GM12878 (cell line): ENCODE measurements around the gene GMNN. TPM values are rescaled to one million over a fixed set of nuclear protein-coding genes. Genes with fewer than 3 reads are reported as not detected.

Experiments used
- CHD1 ChIP-seq: IDR thresholded peaks from 2 replicates; pipeline ENCODE4 v1.6.1; 2012; ENCODE audit warnings: low read depth, low read length, improper control_type of control experiment
- HCFC1 ChIP-seq: fragments of 150-350 bp; IDR thresholded peaks from 2 replicates; pipeline ENCODE4 v1.6.1; 2014; ENCODE audit warnings: low read length
- IRF5 ChIP-seq: fragments of 450-650 bp; IDR thresholded peaks from 2 replicates; pipeline ENCODE4 v1.6.1; 2017; ENCODE audit warnings: borderline replicate concordance
- MAX ChIP-seq: IDR thresholded peaks from 2 replicates; pipeline ENCODE4 v1.6.1; 2012; ENCODE audit warnings: low read depth, low read length, improper control_type of control experiment
- NKRF ChIP-seq: fragments of 450-650 bp; conservative IDR thresholded peaks from 2 replicates; pipeline ENCODE4 v1.6.1; 2017; ENCODE audit warnings: mild to moderate bottlenecking, moderate library complexity
- NRF1 ChIP-seq: conservative IDR thresholded peaks from 2 replicates; pipeline ENCODE4 v1.6.1; 2011; ENCODE audit warnings: mild to moderate bottlenecking, low read depth, low read length, improper control_type of control experiment
- PML ChIP-seq: IDR thresholded peaks from 2 replicates; pipeline ENCODE4 v1.6.1; 2012; ENCODE audit warnings: low read length, inconsistent platforms
- RAD21 ChIP-seq: IDR thresholded peaks from 2 replicates; pipeline ENCODE4 v1.6.1; 2011; ENCODE audit warnings: mild to moderate bottlenecking, low read depth, low read length, moderate library complexity; ENCODE audit not compliant: insufficient read depth
- SP1 ChIP-seq: IDR thresholded peaks from one replicate; pipeline ENCODE4 v1.6.1; 2011; ENCODE audit warnings: low read depth, low read length
- TBL1XR1 ChIP-seq: IDR thresholded peaks from 2 replicates; pipeline ENCODE4 v1.6.1; 2012; ENCODE audit warnings: low read depth, low read length, improper control_type of control experiment
- ZBTB11 ChIP-seq: fragments of 450-650 bp; formaldehyde crosslinking; IDR thresholded peaks from 2 replicates; pipeline ENCODE4 v1.5.0; 2022; ENCODE audit warnings: mild to moderate bottlenecking, missing genetic modification characterization
- polyA plus RNA-seq, 11 experiments: library from polyadenylated mRNA; depleted of rRNA in 4 of 11; unstranded in 6 of 11; stranded (reverse) in 5 of 11; fragments of >200 nt; fragmentation: Nextera tagmentation in 4 of 11; fragmentation: Illumina TruSeq in 1 of 11; extraction: Ambion mirVana in 4 of 11; extraction: Trizol in 1 of 11; gene quantifications; 1 replicate in 1 of 11; 2 replicates in 10 of 11; pipeline versions ENCODE4 v1.2.1 to v1.2.3, GENCODE V29; 2011 to 2016; ENCODE audit warnings: inconsistent platforms in 2 of 11, missing spikeins in 2 of 11, low read depth in 1 of 11
- total RNA-seq, 4 experiments: library from RNA; depleted of rRNA in 3 of 4; stranded (reverse); fragments of >200 nt in 3 of 4; fragmentation: Illumina TruSeq in 1 of 4; extraction: Trizol in 1 of 4; gene quantifications; 2 replicates each; pipeline versions ENCODE4 v1.2.1 to v1.2.3, GENCODE V29; 2013 to 2021
- TF ChIP-seq, protein P1 (sequence below): fragments of 450-650 bp; IDR thresholded peaks from 2 replicates; pipeline ENCODE4 v1.6.1; 2014; ENCODE audit warnings: mild to moderate bottlenecking
- TF ChIP-seq, protein P2 (sequence below): IDR thresholded peaks from 2 replicates; pipeline ENCODE4 v1.6.1; 2012; ENCODE audit warnings: low read depth, low read length, improper control_type of control experiment
- TF ChIP-seq, protein P3 (sequence below): IDR thresholded peaks from 2 replicates; pipeline ENCODE4 v1.6.1; 2012; ENCODE audit warnings: improper control_type of control experiment, low read depth, low read length; ENCODE audit not compliant: insufficient replicate concordance

Gene GMNN
- total and polyA plus RNA-seq, 10 of the 15 experiments (the other 5 are each of a cell fraction or from before 2014, with no cell fraction given), result 51.9 to 153 (median 105) TPM

GRCh38 chr6:24779416-24780016, 4.8 kb downstream of the GMNN start (continued):
- TF ChIP-seq, protein P1, sequence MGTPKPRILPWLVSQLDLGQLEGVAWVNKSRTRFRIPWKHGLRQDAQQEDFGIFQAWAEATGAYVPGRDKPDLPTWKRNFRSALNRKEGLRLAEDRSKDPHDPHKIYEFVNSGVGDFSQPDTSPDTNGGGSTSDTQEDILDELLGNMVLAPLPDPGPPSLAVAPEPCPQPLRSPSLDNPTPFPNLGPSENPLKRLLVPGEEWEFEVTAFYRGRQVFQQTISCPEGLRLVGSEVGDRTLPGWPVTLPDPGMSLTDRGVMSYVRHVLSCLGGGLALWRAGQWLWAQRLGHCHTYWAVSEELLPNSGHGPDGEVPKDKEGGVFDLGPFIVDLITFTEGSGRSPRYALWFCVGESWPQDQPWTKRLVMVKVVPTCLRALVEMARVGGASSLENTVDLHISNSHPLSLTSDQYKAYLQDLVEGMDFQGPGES, result no peak
- TF ChIP-seq TBL1XR1 (no peak), NRF1 (no peak), HCFC1 (no peak), RAD21 (no peak), MAX (no peak), NKRF (no peak), CHD1 (no peak), IRF5 (no peak), PML (no peak), SP1 (no peak), ZBTB11 (no peak)
- TF ChIP-seq, protein P2, sequence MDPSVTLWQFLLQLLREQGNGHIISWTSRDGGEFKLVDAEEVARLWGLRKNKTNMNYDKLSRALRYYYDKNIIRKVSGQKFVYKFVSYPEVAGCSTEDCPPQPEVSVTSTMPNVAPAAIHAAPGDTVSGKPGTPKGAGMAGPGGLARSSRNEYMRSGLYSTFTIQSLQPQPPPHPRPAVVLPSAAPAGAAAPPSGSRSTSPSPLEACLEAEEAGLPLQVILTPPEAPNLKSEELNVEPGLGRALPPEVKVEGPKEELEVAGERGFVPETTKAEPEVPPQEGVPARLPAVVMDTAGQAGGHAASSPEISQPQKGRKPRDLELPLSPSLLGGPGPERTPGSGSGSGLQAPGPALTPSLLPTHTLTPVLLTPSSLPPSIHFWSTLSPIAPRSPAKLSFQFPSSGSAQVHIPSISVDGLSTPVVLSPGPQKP, result no peak
- TF ChIP-seq, protein P3, sequence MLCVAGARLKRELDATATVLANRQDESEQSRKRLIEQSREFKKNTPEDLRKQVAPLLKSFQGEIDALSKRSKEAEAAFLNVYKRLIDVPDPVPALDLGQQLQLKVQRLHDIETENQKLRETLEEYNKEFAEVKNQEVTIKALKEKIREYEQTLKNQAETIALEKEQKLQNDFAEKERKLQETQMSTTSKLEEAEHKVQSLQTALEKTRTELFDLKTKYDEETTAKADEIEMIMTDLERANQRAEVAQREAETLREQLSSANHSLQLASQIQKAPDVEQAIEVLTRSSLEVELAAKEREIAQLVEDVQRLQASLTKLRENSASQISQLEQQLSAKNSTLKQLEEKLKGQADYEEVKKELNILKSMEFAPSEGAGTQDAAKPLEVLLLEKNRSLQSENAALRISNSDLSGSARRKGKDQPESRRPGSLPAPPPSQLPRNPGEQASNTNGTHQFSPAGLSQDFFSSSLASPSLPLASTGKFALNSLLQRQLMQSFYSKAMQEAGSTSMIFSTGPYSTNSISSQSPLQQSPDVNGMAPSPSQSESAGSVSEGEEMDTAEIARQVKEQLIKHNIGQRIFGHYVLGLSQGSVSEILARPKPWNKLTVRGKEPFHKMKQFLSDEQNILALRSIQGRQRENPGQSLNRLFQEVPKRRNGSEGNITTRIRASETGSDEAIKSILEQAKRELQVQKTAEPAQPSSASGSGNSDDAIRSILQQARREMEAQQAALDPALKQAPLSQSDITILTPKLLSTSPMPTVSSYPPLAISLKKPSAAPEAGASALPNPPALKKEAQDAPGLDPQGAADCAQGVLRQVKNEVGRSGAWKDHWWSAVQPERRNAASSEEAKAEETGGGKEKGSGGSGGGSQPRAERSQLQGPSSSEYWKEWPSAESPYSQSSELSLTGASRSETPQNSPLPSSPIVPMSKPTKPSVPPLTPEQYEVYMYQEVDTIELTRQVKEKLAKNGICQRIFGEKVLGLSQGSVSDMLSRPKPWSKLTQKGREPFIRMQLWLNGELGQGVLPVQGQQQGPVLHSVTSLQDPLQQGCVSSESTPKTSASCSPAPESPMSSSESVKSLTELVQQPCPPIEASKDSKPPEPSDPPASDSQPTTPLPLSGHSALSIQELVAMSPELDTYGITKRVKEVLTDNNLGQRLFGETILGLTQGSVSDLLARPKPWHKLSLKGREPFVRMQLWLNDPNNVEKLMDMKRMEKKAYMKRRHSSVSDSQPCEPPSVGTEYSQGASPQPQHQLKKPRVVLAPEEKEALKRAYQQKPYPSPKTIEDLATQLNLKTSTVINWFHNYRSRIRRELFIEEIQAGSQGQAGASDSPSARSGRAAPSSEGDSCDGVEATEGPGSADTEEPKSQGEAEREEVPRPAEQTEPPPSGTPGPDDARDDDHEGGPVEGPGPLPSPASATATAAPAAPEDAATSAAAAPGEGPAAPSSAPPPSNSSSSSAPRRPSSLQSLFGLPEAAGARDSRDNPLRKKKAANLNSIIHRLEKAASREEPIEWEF, result peak; percentile 98
